Dermis microvascular lymphatic vessel endothelial cell (primary cell): ENCODE measurements around the gene PBX1. TPM values are rescaled to one million over a fixed set of nuclear protein-coding genes. Genes with fewer than 3 reads are reported as not detected.

Experiments used
- DNase-seq, 2 donors: peaks; one replicate each; pipeline versions ENCODE4 v3.0.0 to v3.0.0-alpha.2; 2010; ENCODE audit warnings: low read depth in 2 of 2
- total RNA-seq: library from RNA; depleted of rRNA; stranded (reverse); fragments of >200 nt; gene quantifications from 2 replicates; pipeline ENCODE4 v1.2.1, GENCODE V29; 2014

PBX1 gene
- total RNA-seq, 1 donor from 2014 or later = 0.39 TPM

GRCh38 chr1:164756741-164757140 lies 197.8 kb downstream of the PBX1 start:
- DNase-seq = no peak

- no peak for DNase-seq
Observed at GRCh38 chr1:164757625-164758024, 198.6 kb downstream of the PBX1 start.

- no peak for DNase-seq
Observed at GRCh38 chr1:164759144-164759920, 200.3 kb downstream of the PBX1 start.

GRCh38 chr1:164759979-164760469 lies 201.0 kb downstream of the PBX1 start:
- no peak for DNase-seq

- DNase-seq = no peak
Observed at GRCh38 chr1:164760569-164760968, 201.6 kb downstream of the PBX1 start.

GRCh38 chr1:164761009-164761408 lies 202.0 kb downstream of the PBX1 start:
- no peak for DNase-seq

GRCh38 chr1:164763098-164763497 lies 204.1 kb downstream of the PBX1 start:
- no peak for DNase-seq

- DNase-seq = no peak
Observed at GRCh38 chr1:164764333-164764732, 205.3 kb downstream of the PBX1 start.

- DNase-seq = no peak
Observed at GRCh38 chr1:164765557-164765956, 206.6 kb downstream of the PBX1 start.

GRCh38 chr1:164765992-164766720 lies 207.2 kb downstream of the PBX1 start:
- no peak for DNase-seq

GRCh38 chr1:164767752-164768402 lies 208.9 kb downstream of the PBX1 start:
- no peak for DNase-seq

- DNase-seq = no peak
Observed at GRCh38 chr1:164768619-164769018, 209.6 kb downstream of the PBX1 start.

GRCh38 chr1:164769486-164770130 lies 210.6 kb downstream of the PBX1 start:
- no peak for DNase-seq

- no peak for DNase-seq
Observed at GRCh38 chr1:164770131-164770529, 211.1 kb downstream of the PBX1 start.

GRCh38 chr1:164771041-164771618 lies 212.1 kb downstream of the PBX1 start:
- DNase-seq = no peak

GRCh38 chr1:164771619-164772361 lies 212.8 kb downstream of the PBX1 start:
- no peak for DNase-seq

- no peak for DNase-seq
Observed at GRCh38 chr1:164772635-164773034, 213.7 kb downstream of the PBX1 start.

- DNase-seq = no peak
Observed at GRCh38 chr1:164773102-164773501, 214.1 kb downstream of the PBX1 start.

GRCh38 chr1:164774413-164774812 lies 215.4 kb downstream of the PBX1 start:
- DNase-seq = no peak

- DNase-seq = no peak
Observed at GRCh38 chr1:164774819-164775654, 216.1 kb downstream of the PBX1 start.
